Suppressor macrophage treated with lipopolysaccharide for 4 hours (primary cell): ENCODE measurements around the gene SRP68.

Experiments
- DNase-seq: peaks from one replicate; pipeline ENCODE4 v3.0.0-alpha.2; 2020

SRP68 gene

GRCh38 chr17:75996665-75997590, 75.4 kb downstream of the SRP68 start:
- DNase-seq, result peak; percentile 90

- DNase-seq, result no peak
Observed at GRCh38 chr17:75995385-75995925, 76.9 kb downstream of the SRP68 start.

- DNase-seq, result no peak
Observed at GRCh38 chr17:75994802-75995370, 77.4 kb downstream of the SRP68 start.

GRCh38 chr17:75991396-75991795, 80.9 kb downstream of the SRP68 start:
- no peak for DNase-seq
